ENCODE data around the gene PRICKLE4.

- no peak for TF ChIP-seq CTCF (conservative IDR thresholded peaks at IDR 0.05; ENCODE audit: low read depth in 2 of 2)
- TF ChIP-seq, protein P1, sequence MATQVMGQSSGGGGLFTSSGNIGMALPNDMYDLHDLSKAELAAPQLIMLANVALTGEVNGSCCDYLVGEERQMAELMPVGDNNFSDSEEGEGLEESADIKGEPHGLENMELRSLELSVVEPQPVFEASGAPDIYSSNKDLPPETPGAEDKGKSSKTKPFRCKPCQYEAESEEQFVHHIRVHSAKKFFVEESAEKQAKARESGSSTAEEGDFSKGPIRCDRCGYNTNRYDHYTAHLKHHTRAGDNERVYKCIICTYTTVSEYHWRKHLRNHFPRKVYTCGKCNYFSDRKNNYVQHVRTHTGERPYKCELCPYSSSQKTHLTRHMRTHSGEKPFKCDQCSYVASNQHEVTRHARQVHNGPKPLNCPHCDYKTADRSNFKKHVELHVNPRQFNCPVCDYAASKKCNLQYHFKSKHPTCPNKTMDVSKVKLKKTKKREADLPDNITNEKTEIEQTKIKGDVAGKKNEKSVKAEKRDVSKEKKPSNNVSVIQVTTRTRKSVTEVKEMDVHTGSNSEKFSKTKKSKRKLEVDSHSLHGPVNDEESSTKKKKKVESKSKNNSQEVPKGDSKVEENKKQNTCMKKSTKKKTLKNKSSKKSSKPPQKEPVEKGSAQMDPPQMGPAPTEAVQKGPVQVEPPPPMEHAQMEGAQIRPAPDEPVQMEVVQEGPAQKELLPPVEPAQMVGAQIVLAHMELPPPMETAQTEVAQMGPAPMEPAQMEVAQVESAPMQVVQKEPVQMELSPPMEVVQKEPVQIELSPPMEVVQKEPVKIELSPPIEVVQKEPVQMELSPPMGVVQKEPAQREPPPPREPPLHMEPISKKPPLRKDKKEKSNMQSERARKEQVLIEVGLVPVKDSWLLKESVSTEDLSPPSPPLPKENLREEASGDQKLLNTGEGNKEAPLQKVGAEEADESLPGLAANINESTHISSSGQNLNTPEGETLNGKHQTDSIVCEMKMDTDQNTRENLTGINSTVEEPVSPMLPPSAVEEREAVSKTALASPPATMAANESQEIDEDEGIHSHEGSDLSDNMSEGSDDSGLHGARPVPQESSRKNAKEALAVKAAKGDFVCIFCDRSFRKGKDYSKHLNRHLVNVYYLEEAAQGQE (IDR thresholded peaks at IDR 0.05; ENCODE audit: unreplicated experiment), result no peak
- no peak for TF ChIP-seq POLR2AphosphoS5 (IDR thresholded peaks at IDR 0.05; ENCODE audit: low read depth)
Measured at GRCh38 chr6:41836660-41837052, 56.1 kb downstream of the PRICKLE4 start.

All from GM23338 (cell line).